Activated CD8-positive, alpha-beta memory T cell treated with anti-CD3 and anti-CD28 coated beads, Interleukin-2, amount 50 U/mL, for 24 hours (primary cell): ENCODE measurements around the gene MRPL10.
"Not testable (repeated sequence)": the region's sequence is repeated elsewhere in the genome, so short reads cannot be mapped to it uniquely, and the experiment has no call there.

Experiments used
- DNase-seq: peaks from one replicate; pipeline ENCODE4 v3.0.0-alpha.2; 2020; ENCODE audit errors: extremely low read depth

The MRPL10 gene

DNA sequence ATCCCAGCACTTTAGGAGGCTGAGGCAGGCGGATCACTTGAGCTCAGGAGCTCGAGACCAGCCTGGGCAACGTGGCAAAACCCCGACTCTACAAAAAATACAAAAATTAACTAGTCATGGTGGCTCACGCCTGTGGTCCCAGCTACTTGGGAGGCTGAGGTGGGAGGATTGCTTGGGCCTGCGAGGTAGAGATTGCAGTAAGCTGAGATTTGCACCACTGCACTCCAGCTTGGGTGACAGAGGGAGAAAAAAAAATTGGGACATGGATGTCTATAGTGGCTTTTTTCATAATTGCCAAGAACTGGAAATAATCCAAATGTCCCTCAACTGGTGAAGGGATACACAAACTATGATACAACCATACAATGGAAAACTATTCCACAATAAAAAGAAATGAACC, 38.4 kb downstream of the MRPL10 start:
- no peak for DNase-seq

DNA sequence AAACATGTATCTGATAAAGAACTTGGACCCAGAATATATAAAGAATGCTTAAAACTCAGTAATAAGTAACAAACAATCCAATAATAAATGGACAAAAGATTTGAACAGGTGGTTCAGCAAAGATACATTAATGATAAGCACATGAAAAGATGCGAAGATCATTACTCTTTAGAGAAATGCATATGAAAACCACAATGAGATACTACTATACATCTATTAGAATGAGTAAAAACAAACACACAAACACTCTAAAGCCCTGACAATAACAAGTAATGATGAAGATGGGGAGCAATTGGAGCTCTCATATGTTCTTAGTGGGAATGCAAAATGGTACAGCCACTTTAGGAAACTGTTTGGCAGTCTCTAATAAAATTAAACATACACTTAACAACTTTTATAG, 38.9 kb downstream of the MRPL10 start:
- DNase-seq, result no peak

DNA sequence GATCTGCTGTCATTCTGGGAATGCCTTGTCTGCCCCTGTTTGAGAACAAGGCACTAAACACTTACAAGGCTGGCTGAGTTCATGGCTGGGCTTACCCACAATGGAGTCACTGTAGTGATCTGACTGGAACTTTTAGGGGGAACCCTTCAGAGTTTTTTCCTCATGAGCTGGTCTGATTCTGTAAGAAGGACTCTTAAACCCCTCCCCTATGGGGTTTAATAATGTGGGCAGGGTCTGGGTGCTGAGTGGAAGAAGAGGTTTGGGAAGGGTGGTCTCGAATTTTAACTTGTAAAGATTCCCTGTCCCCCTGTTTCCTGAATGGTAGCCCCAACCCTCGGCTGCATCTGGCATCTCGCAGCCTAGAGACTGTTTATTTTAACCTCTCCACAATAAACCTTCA, 40.3 kb downstream of the MRPL10 start:
- no peak for DNase-seq

DNA sequence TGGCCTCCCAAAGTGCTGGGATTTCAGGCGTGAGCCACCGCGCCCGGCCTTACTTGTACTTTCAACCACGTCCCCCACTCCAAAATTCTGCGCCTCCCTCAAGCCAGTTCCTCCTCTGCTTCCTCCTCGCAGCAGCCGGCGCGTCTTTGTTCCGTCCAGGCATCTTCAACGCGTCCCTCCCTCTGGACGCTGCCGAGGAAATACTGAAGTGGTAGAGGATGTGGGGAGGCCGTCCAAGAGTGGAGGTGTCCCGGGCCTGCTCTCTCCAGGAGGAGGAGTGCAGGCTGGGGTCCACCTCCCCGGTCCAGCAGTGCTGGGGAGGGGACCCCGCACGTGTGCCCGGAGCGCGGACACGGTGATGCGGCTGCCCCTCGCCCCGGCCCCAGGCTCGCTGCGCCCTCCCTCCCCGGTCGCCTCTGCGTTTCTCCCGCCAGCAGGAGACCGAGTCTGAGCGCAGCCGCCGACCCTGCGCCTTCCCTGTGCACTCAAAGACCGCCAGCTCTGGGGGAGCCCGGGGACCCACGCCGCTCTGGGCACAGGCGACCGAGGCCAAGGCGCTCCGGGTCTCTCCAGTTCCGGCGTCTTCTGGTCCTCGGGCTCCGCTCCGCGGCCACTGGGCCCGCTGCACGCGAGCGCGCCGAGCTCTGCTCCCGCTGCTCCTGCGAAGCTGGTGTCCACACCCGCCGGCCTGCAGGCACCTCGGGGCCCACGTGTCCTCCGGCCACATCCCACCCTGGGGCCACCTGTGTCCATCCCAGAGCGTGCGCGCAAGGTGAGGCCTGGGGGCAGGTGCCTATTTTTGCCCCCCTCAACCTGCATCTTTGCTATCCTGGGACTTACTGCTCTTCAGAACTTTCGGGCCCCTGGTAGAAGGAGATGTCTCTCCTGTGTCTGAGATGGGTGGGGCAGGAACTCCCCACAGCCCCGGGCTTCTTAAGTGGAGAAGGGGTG, 41.5 kb downstream of the MRPL10 start:
- DNase-seq, result no peak

DNA sequence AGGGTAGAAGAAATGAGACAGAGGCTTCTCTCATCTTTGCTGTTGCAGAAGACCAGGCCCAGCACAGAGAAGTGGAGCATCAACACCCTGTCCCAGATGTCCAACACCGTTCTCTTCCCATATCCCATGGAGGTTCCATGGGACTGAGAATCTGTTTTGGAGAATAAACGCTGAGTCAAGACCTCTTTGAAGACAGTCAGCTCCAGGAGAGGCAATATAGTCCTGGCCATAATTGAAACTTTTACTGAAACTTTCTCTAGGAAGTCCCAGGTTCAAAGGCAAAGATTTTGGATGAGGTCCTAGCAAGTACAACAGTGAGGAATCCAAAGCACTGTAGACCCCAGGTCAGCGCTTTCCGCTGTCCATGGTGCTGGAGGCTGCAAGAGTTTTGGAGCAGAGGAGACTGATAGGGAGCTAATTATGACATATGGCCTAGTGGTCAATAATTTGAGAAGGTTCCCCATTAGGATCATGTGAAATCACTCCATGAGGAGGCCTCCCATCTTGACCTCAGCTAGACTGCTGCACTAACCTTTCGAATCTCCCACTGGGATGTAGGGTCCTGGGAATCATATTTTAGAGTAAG, 45.7 kb downstream of the MRPL10 start:
- no peak for DNase-seq

DNA sequence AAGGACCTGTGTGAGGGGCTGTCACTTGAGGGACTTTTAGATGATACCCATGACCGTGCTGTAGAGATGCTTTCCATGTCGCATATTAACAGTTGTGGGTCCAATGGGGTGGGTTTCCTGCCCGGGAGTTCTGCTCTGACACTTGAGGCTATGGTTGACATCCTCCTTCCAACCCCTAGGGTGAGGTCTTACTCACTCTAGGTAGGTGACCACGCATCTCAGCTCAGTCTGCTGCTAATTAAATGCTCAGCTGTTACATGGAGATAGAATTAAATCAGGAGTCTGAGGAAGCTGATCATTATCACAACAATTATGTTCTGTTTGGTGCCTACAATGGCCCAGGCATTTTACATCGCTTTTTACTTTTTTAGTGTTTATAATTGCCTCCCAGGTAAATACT, 49.9 kb downstream of the MRPL10 start:
- no peak for DNase-seq

DNA sequence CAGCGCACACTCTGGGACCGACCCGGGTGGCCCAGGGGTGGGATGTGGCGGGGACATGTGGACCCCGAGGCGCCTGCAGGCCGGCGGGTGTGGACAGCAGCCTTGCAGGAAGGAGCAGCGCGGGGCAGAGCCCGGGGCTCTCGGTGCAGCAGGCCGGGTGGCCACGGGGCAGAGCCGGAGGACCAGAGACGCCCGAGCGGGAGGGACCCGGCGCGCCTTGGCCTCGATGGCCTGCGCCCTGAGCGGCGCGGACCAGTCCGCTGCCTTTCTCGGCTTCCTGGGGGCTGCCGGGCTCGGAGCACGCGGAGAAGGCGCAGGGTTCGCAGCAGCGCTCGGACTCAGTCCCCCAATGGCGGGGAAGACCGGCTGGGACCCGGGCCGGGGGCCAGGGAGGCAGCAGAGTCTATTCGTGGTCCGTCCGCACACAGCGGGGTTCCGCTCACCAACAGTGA, 53.1 kb downstream of the MRPL10 start:
- no peak for DNase-seq

DNA sequence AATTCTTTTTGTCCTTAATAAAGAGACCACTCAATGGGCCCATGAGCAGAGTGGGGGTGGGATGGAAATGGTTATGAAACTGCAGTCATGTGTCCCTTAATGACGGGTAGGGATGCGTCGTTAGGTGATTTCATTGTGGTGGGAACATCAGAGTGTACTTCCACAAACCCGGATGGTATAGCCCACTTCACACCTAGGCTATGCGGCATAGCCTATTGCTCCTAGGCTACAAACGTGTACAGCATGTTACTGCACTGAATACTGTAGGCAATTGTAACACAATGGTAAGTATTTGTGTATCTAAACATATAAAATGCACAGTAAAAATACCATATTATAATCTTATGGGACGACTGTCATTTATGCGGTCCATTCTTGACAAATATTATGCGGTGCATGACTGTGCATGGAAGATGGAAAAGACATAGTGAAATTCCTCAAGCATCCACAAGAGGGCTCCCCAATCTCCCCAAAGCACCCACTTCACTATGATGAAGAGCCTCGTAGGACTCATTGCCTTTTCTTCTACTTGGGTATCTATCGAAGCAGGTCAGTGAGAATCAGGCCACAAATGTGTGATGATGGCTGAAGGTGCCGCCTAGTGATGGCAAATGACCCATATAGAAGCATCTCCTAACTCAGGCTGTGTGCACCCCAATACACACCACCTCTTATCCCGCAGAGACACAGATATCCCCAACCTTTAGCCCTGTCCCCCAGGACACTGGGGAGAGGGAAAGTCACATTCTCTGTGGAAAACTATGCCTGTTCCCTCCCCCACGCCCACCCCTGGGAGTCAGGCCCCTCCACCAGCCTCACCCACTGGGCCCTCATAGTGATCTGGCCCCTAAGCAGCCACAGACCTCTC, 54.8 kb downstream of the MRPL10 start:
- DNase-seq, result no peak

DNA sequence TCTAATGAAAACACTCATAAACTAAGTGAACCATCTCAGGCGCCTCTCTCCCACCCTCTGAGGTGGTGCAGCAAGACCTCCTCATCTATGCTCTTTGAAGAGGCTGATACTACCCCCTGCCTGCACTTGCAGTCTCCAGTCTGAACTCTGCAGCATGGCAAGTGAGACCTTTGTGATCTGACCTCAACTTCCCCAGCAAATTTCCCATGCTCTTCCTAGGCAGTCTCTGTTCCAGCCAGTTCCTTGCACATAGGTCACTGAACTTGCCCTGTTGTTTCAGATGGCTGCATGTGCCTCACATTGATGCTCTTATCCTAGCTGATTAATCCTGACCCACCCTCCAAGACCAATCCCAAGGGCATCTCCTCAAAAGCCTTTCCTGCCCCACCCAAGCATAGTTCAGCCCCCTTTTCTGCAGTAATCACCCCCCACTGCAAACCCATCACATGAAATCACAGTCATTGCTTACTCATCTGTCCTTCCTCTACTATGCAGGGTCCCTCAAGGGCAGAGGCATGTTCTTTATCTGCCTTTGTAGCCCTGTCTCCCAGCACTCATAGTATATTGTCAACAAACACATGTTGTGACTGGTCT, 56.3 kb downstream of the MRPL10 start:
- DNase-seq, result no peak

DNA sequence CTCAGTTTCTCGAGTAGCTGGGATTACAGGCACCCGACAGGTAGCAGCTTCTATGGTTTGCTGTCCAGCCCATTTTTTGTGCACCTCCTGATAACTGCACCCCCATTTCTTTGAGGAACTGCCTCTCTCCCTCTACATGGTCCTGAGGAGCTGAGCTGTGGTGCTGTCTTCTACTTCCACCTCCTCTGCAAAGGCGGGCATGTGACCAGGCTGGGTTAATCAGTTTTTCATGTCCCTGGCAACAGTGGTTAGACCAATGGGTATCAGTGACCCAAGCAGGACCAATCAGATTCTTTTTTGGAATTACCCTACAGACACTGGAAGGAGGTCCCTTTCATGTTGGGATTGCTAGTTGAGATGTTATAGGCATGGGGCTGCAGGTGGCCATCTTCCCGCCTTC, 57.0 kb downstream of the MRPL10 start:
- DNase-seq, result no peak

DNA sequence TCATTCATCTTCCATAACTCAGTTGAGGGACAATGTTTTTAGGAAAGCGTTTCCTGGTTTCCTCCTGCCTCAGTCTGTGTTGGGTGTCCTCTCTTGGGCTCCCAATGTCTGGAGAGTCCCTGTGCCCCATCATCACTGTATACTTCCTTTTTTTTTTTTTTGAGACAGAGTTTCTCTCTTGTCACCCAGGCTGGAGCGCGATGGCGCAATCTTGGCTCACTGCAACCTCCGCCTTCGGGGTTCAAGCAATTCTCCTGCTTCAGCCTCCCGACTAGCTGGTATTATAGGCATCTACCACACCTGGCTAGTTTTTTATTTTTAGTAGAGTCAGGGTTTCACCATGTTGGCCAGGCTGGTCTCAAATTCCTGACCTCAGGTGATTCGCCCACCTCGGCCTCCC, 57.7 kb downstream of the MRPL10 start:
- DNase-seq, result not testable (repeated sequence)
